SK-N-SH (cell line): Measurements from ENCODE around the gene SDF4. TPM values are rescaled to one million over a fixed set of nuclear protein-coding genes. Genes with fewer than 3 reads are reported as not detected.
A peak's percentile ranks its signal among the peaks of the same experiment; 100 is the strongest.

ENCODE experiments used
- CTCF ChIA-PET: fragments of 300-600, 350-600 bp; formaldehyde crosslinking; extraction: SDS; loops from one replicate; lab custom pipeline; 2021; lab: Yijun Ruan, JAX
- POLR2A ChIA-PET: fragments of 350-600 bp; sonication (Branson Sonifier 250); formaldehyde crosslinking; extraction: SDS; loops from one replicate; lab custom pipeline; 2020; ENCODE audit warnings: antibody characterized with exemption, inconsistent platforms; lab: Yijun Ruan, JAX
- DNase-seq: peaks from one replicate; pipeline ENCODE4 v3.0.0; 2012
- H2AFZ ChIP-seq: fragments of 200-600 bp; sonication (generic); 2 replicates; pipeline ENCODE4 v1.8.1; 2016; ENCODE audit warnings: antibody characterized with exemption, mild to moderate bottlenecking, low read depth
- H3F3A ChIP-seq: fragments of 200-600 bp; sonication (generic); replicated peaks from 2 replicates; pipeline ENCODE3; 2016; ENCODE audit warnings: antibody characterized with exemption, mild to moderate bottlenecking; ENCODE audit not compliant: insufficient read depth
- H3K27ac ChIP-seq, 2 experiments: fragments of 200-500 bp in 1 of 2; fragments of 200-600 bp in 1 of 2; sonication (Bioruptor generic) in 1 of 2; sonication (generic), shearing (Covaris generic) in 1 of 2; 2 replicates each; pipeline versions ENCODE4 v1.5.1 to v1.6.1; 2014 to 2016; ENCODE audit warnings: low read depth in 2 of 2, inconsistent platforms in 1 of 2, low read length in 1 of 2, mild to moderate bottlenecking in 1 of 2, mixed read lengths in 1 of 2
- H3K27me3 ChIP-seq: fragments of 200-600 bp; sonication (generic), shearing (Covaris generic); 2 replicates; pipeline ENCODE4 v1.6.1; 2016; ENCODE audit warnings: mixed run types; ENCODE audit not compliant: insufficient read depth
- H3K36me3 ChIP-seq, 2 experiments: fragments of 200-500 bp in 1 of 2; fragments of 200-600 bp in 1 of 2; sonication (Bioruptor generic) in 1 of 2; sonication (generic) in 1 of 2; replicated peaks in 1 of 2; 2 replicates each; pipeline versions ENCODE3 to v1.5.1; 2014 to 2016; ENCODE audit warnings: low read length in 1 of 2, mild to moderate bottlenecking in 1 of 2; ENCODE audit not compliant: insufficient read depth in 2 of 2, control insufficient read depth in 1 of 2
- H3K4me1 ChIP-seq, 2 experiments: fragments of 200-500 bp in 1 of 2; fragments of 200-600 bp in 1 of 2; sonication (Bioruptor generic) in 1 of 2; sonication (generic), shearing (Covaris generic) in 1 of 2; 2 replicates each; pipeline versions ENCODE4 v1.5.1 to v1.6.1; 2014 to 2016; ENCODE audit warnings: low read depth in 1 of 2, low read length in 1 of 2, mixed run types in 1 of 2; ENCODE audit not compliant: insufficient read depth in 2 of 2, control insufficient read depth in 1 of 2
- H3K4me2 ChIP-seq: fragments of 200-600 bp; sonication (generic), shearing (Covaris generic); 2 replicates; pipeline ENCODE4 v1.6.1; 2017; ENCODE audit warnings: mixed run types
- H3K4me3 ChIP-seq, 2 experiments: fragments of 200-500 bp in 1 of 2; fragments of 200-600 bp in 1 of 2; sonication (Bioruptor generic) in 1 of 2; sonication (generic), shearing (Covaris generic) in 1 of 2; 2 replicates each; pipeline versions ENCODE4 v1.5.1 to v1.8.1; 2014 to 2016; ENCODE audit warnings: low read depth in 2 of 2, inconsistent platforms in 1 of 2, low read length in 1 of 2, mild to moderate bottlenecking in 1 of 2, mixed read lengths in 1 of 2, moderate library complexity in 1 of 2
- H3K79me2 ChIP-seq: fragments of 200-600 bp; sonication (generic); 2 replicates; pipeline ENCODE4 v1.8.1; 2017; ENCODE audit warnings: mild to moderate bottlenecking; ENCODE audit not compliant: insufficient read depth
- H3K9ac ChIP-seq: fragments of 200-600 bp; sonication (generic); 2 replicates; pipeline ENCODE4 v1.6.1; 2017; ENCODE audit warnings: mixed run types
- H3K9me2 ChIP-seq: fragments of 200-600 bp; sonication (generic); 2 replicates; pipeline ENCODE4 v1.6.1; 2017; ENCODE audit warnings: mixed run types
- H3K9me3 ChIP-seq: fragments of 200-600 bp; sonication (generic); 2 replicates; pipeline ENCODE4 v1.6.1; 2017; ENCODE audit warnings: mixed run types, mild to moderate bottlenecking, moderate library complexity
- H4K20me1 ChIP-seq: fragments of 200-600 bp; sonication (generic); 2 replicates; pipeline ENCODE4 v1.6.1; 2017; ENCODE audit warnings: mild to moderate bottlenecking, mixed run types; ENCODE audit not compliant: insufficient read depth
- ELF1 ChIP-seq: IDR thresholded peaks from 2 replicates; pipeline ENCODE4 v1.4.0; 2012
- EZH2phosphoT487 ChIP-seq: fragments of 200-600 bp; sonication (generic); IDR thresholded peaks from 2 replicates; pipeline ENCODE4 v1.6.1; 2017; ENCODE audit warnings: low read depth, mixed run types, mild to moderate bottlenecking, antibody characterized with exemption, moderate library complexity, borderline replicate concordance
- FOSL2 ChIP-seq: IDR thresholded peaks from 2 replicates; pipeline ENCODE4 v1.4.0; 2012; ENCODE audit warnings: low read depth, mild to moderate bottlenecking, moderate library complexity, borderline replicate concordance
- GATA2 ChIP-seq: sonication (generic); formaldehyde crosslinking; IDR thresholded peaks from 2 replicates; pipeline ENCODE4 v1.5.0; 2020; ENCODE audit warnings: mild to moderate bottlenecking, missing genetic modification reagents
- JUND ChIP-seq: IDR thresholded peaks from 2 replicates; pipeline ENCODE4 v1.4.0; 2012
- MEF2A ChIP-seq: IDR thresholded peaks from 2 replicates; pipeline ENCODE4 v1.4.0; 2012; ENCODE audit warnings: low read depth, borderline replicate concordance
- MXI1 ChIP-seq: IDR thresholded peaks from 2 replicates; pipeline ENCODE4 v1.6.1; 2012; ENCODE audit warnings: mild to moderate bottlenecking, low read depth, low read length, improper control_type of control experiment
- PBX3 ChIP-seq: IDR thresholded peaks from 2 replicates; pipeline ENCODE4; 2012
- POLR2AphosphoS5 ChIP-seq: IDR thresholded peaks from 2 replicates; pipeline ENCODE4 v1.6.1; 2012; ENCODE audit warnings: low read depth, low read length
- RAD21 ChIP-seq: IDR thresholded peaks from 2 replicates; pipeline ENCODE4 v1.6.1; 2012; ENCODE audit warnings: mild to moderate bottlenecking, low read length
- RCOR1 ChIP-seq: fragments of 150-350 bp; IDR thresholded peaks from 2 replicates; pipeline ENCODE4 v1.6.1; 2017; ENCODE audit warnings: antibody characterized with exemption, low read length
- REST ChIP-seq: IDR thresholded peaks from 2 replicates; pipeline ENCODE4 v1.6.1; 2012; ENCODE audit warnings: mild to moderate bottlenecking, low read depth, low read length, moderate library complexity
- RXRA ChIP-seq: IDR thresholded peaks from 2 replicates; pipeline ENCODE4 v1.4.0; 2012; ENCODE audit warnings: low read depth, mild to moderate bottlenecking, borderline replicate concordance
- SIN3A ChIP-seq: IDR thresholded peaks from 2 replicates; pipeline ENCODE4 v1.6.1; 2012; ENCODE audit warnings: low read depth, mild to moderate bottlenecking, low read length, moderate library complexity, borderline replicate concordance
- WGBS: methylation state at CpG from one replicate; pipeline ENCODE4 v1.1.6; 2017; ENCODE audit warnings: low lambda C conversion rate; 5-methylcytosine and 5-hydroxymethylcytosine counted together
- polyA plus RNA-seq, 3 experiments: library from polyadenylated mRNA; depleted of rRNA; stranded (reverse); fragments of >200 nt; gene quantifications; 2 replicates each; pipeline ENCODE4 v1.2.3, GENCODE V29; 2012

The SDF4 gene
- polyA plus RNA-seq, 1 of the 3 experiments (the other 2 are of a cell fraction) = 265 TPM

- Histone ChIP-seq H3K4me3 (no peak overlapping the region), H3K4me1 (peaks cover 3 to 8% of the 10 kb centered on the region in 2 experiments; a peak in 1 of 4 replicates), H3K36me3 (no peaks in the 10 kb centered on the region), H3K9ac (no peak overlapping the region), H3K27me3 (peaks cover 7% of the 10 kb centered on the region; the same call in 1 of the 2 replicates), H3F3A (no peaks in the 10 kb centered on the region), H3K79me2 (no peaks in the 10 kb centered on the region), H3K9me3 (no peaks in the 10 kb centered on the region), H3K27ac (no peak overlapping the region), H2AFZ (no peak overlapping the region), H4K20me1 (no peaks in the 10 kb centered on the region), H3K4me2 (no peak overlapping the region), H3K9me2 (no peaks in the 10 kb centered on the region)
- no peak for TF ChIP-seq RCOR1
- TF ChIP-seq MXI1 = no peak
- TF ChIP-seq RAD21 = no peak
- no peak for TF ChIP-seq EZH2phosphoT487
- ChIA-PET POLR2A (no interaction called here), CTCF (interaction anchor here (1.0 to 3.8 kb wide), 2 partner anchors 26 to 83 kb away, joined by 3 to 16 read pairs; no protein-coding TSS in a partner anchor)
- 65% methylated on average over 4 of the region's 19 CpGs for WGBS
- peak; percentile 49 for DNase-seq
These were observed 26.6 kb downstream of the SDF4 start for GRCh38 chr1:1204998-1205768.

- WGBS = 54% methylated on average over 2 of the region's 8 CpGs
- H3K9ac ChIP-seq = no peak overlapping the region
- no peak overlapping the region for H2AFZ ChIP-seq
- H3K9me2 ChIP-seq = no peaks in the 10 kb centered on the region
- H3K4me3 ChIP-seq = no peak overlapping the region
- H4K20me1 ChIP-seq = no peaks in the 10 kb centered on the region
- H3K4me2 ChIP-seq = no peak overlapping the region
- CTCF ChIA-PET = interaction anchor here (3.8 kb wide), 1 partner anchor 82 kb away, joined by 16 read pairs; no protein-coding TSS in a partner anchor
- peaks cover 7% of the 10 kb centered on the region; the same call in 1 of the 2 replicates for H3K27me3 ChIP-seq
- no peaks in the 10 kb centered on the region for H3K79me2 ChIP-seq
- POLR2A ChIA-PET = no interaction called here
- H3K9me3 ChIP-seq = no peaks in the 10 kb centered on the region
- no peaks in the 10 kb centered on the region for H3F3A ChIP-seq
- no peak overlapping the region for H3K27ac ChIP-seq
- H3K4me1 ChIP-seq = peaks cover 3 to 8% of the 10 kb centered on the region in 2 experiments; a peak in 1 of 4 replicates
- peak; percentile 24 for DNase-seq
- H3K36me3 ChIP-seq = no peaks in the 10 kb centered on the region
- no peak for TF ChIP-seq MEF2A
These were observed 27.3 kb downstream of the SDF4 start for GRCh38 chr1:1204425-1204920.

GRCh38 chr1:1203561-1204424 lies 28.0 kb downstream of the SDF4 start:
- Histone ChIP-seq H3K4me2 (no peak overlapping the region), H2AFZ (no peak overlapping the region), H3K27me3 (peaks cover 7% of the 10 kb centered on the region; the same call in 1 of the 2 replicates), H3K4me1 (peaks cover 3 to 8% of the 10 kb centered on the region in 2 experiments; a peak in 1 of 4 replicates), H3K27ac (no peak overlapping the region), H3K9me3 (no peaks in the 10 kb centered on the region), H3K9me2 (no peaks in the 10 kb centered on the region), H4K20me1 (no peaks in the 10 kb centered on the region), H3K9ac (no peak overlapping the region), H3K36me3 (no peaks in the 10 kb centered on the region), H3K79me2 (no peaks in the 10 kb centered on the region), H3F3A (no peaks in the 10 kb centered on the region), H3K4me3 (no peak overlapping the region)
- CTCF ChIA-PET = interaction anchor here (3.8 kb wide), 1 partner anchor 81 kb away, joined by 16 read pairs; no protein-coding TSS in a partner anchor
- 53% methylated on average over 3 of the region's 49 CpGs for WGBS
- peak; percentile 74 for DNase-seq
- TF ChIP-seq REST (no peak), POLR2AphosphoS5 (no peak), GATA2 (CRISPR knock-in tag) (no peak), FOSL2 (no peak), ELF1 (no peak), PBX3 (no peak), JUND (no peak), RAD21 (no peak), RXRA (no peak), SIN3A (no peak)
- POLR2A ChIA-PET = interaction anchor here (0.6 kb wide), 1 partner anchor 10 kb away, joined by 3 read pairs; the partner anchor contains the start of gene TNFRSF4
